Left renal pelvis (tissue), 4 donors: ENCODE data around the gene CNPY4. TPM values are rescaled to one million over a fixed set of nuclear protein-coding genes. Genes with fewer than 3 reads are reported as not detected.
"Not testable (repeated sequence)": the region's sequence is repeated elsewhere in the genome, so short reads cannot be mapped to it uniquely, and the experiment has no call there.

ENCODE experiments used
- DNase-seq, 4 donors: peaks; one replicate each; pipeline ENCODE4 v3.0.0-alpha.2; 2013; ENCODE audit warnings: low read depth in 4 of 4, low spot score in 3 of 4
- polyA plus RNA-seq, 4 donors: library from polyadenylated mRNA; unstranded; fragments of 120-200 nt; gene quantifications; one replicate each; pipeline ENCODE4 v1.2.1, GENCODE V29; 2013; ENCODE audit not compliant: insufficient read length in 4 of 4

The CNPY4 gene
- polyA plus RNA-seq, 4 donors = 40.7 to 90.5 (median 45.0) TPM

DNA sequence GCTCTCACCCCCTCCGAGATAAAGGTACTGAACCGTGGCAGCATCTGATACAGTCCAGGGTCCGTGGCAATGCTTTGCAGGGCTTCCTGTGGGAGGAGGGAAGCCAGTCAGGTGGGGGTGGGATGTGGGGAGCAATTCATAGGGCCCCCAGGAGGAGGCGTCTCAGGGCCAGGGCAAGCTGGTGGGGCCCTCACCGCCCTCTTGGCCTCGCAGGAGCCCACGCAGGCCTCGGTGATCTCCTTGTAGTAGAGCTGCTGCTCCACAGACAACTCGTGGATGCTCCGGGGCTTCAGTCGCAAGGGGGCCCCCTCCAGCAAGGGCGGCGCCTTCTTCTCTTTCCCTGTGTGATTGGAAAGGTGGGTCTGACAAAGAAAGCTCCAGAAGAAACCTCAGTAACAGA lies 7.5 kb upstream of the CNPY4 start:
- DNase-seq = no peak

DNA sequence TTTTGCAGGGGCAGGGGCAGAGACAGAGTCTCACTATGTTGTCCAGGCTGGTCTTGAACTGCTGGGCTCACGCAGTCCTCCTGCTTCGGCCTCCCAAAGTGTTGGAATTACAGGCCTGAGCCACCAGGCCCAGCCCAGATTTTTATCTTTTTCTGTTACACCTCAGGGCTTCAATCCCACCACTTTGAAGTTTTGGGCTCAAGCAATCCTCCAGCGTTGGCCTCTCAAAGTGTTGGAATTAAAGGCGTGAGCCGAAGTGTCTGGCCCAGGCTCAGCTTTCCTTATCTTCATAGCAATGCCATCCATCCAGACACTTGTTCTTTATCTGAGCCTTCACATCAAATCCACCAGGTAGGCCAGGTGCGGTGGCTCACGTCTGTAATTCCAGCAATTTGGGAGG lies 4.4 kb upstream of the CNPY4 start:
- no peak for DNase-seq

- DNase-seq = no peak
Measured at GRCh38 chr7:100118388-100119071, 904 bp upstream of the CNPY4 start.

DNA sequence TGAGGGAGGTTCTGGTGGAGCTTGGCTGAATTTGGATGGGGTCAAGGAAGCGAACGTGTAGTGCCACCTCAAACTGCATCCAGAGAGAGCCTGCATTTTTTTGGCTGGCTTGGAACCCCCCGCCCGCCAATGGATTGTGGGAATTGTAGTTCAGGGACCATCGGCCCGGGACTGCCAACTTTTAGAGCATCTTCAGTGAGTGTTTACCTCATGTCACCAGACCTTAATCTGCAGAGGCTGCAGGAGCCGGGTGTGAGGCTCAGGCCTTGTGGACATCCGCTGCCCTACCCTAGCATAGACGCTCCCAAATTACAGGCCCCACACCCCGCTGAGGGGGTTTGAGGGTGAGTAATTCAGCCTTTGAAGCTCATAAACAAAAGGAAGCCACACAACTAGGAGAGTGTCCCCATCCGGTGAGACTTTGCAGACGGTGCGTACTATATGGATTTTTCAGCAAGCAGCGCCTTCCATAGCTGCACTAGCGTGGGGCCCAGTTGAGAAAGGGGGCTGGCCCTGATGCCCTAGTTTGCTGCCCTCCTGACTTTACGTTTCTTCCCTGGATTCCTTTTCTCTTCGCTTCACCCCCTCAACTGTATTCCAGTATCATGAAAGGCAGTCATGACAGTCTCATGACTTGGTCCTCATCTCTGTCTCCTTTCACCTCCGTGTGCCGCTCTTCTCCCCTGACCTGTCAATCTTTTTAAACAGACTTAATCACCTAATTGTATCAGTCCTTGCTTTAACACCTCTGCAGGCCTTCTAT lies 717 bp downstream of the CNPY4 start:
- no peak for DNase-seq

- DNase-seq = no peak
Measured at GRCh38 chr7:100120733-100121036, 1.3 kb downstream of the CNPY4 start.

GRCh38 chr7:100122067-100122466 lies 2.6 kb downstream of the CNPY4 start:
- DNase-seq = no peak

DNA sequence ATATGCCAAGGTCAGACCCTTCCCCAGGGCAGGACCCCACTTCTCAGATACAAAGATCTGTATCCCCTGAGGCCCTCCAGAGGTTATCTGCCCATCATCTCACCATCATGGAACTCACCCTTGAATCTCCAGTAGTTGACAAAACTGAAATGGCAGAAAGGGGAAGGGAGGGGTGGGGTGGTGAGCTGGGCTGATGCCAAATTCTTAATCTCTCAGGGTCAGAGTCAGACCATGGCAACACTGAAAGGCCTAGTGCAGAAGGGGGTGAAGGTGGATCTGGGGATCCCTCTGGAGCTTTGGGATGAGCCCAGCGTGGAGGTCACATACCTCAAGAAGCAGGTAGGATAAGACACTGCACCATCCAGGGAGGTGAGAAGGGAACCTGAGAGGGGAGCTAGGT lies 3.1 kb downstream of the CNPY4 start:
- no peak for DNase-seq

GRCh38 chr7:100124301-100125230 lies 5.1 kb downstream of the CNPY4 start:
- no peak for DNase-seq

DNA sequence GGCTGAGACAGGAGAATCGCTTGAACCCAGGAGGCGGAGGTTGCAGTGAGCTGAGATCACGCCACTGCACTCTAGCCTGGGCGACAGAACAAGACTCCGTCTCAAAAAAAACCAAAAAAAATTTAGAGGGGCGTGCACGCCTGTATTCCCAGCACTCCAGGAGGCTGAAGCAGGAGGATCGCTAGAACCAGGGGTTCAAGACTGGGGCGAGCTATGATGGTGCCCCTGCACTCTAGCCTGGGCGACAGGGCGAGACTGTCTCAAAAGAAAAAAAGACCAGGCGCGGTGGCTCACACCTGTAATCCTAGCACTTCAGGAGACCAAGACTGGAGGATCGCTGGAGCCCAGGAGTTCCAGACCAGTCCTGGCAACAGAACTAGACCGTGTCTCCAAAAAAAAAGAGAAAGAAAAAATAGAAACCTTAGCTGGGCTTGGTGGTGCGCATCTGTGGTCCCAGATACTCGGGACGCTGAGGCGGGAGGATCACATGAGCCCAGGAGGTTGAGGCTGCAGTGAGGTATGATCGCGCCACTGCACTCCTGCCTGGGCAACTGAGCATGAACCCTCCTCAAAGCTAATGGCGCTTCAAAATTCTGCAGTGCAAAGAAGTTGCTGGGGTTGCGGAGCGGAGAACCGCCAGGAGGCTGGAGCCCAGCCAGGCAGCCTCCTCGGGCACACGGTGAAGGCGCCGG lies 7.0 kb downstream of the CNPY4 start:
- DNase-seq = no peak

DNA sequence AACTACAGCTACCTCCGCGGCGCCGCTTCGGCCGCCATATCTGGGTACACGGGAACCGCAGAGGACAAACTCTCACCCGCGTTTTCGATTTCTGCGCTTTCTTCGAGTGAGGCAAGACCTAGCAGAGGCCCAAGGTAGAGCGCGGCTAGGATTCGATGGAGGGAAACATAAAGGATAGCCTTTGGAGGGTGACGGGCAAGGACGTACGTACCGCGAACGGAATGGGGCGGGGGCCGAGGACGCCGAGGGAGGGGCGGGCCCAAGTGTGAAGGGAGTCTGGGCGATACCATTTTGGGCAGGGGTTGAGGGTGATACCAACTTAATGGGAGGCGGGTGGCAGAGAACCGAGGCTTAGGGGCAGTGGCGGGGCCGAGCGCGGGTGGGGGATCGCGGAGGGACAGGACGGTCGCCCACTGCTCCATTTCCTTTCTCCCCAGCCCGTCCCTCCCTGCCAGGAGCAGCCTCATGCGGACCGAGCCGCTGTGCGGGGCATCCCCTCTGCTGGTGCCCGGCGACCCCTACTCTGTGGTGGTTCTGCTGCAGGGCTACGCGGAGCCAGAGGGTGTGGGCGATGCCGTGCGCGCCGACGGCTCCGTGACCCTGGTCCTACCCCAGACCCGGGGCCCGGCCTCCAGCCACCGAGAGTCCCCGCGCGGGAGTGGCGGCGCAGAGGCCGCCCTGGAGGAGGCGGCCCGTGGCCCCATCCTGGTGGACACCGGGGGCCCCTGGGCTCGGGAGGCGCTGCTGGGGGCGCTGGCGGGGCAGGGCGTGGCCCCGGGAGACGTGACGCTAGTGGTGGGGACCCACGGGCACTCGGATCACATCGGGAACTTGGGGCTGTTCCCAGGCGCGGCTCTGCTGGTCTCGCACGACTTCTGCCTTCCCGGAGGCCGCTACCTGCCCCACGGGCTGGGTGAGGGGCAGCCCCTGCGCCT lies 7.8 kb downstream of the CNPY4 start, which contains the start of gene MBLAC1:
MBLAC1 (plus strand) TSS at position 37 of the 935 bp plus-strand sequence; CDS start at position 466, 429 bp downstream.
- peak; percentile 89 to 93 (median 92) for DNase-seq

DNA sequence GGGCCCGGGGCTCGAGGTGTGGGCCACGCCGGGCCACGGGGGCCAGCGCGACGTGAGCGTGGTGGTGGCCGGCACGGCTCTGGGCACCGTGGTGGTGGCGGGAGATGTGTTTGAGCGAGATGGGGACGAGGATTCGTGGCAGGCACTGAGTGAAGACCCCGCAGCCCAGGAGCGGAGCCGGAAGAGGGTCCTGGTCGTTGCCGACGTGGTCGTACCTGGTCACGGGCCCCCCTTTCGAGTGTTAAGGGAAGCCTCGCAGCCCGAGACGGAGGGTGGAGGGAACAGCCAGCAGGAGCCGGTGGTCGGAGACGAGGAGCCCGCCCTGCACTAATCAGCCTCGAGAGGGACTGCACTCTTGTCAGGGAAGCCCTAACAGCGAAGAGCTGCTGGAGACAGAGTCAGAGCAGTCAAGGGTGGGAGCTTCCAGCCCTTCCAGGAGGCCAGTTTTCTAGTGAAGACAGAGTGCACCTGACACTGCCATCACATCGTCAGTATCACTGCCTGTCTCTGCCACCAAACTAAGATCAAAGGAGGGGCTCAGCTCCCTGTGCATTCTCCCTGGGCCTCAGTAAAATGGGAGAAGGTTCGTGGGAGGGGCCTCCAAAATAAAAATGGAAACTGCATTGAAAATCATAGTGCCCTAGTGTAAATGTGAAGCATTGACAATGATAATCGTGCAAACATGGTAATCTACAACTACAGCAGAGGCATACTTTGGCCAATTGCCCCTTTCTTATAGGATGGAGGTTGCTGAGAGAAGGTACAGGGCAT lies 8.6 kb downstream of the CNPY4 start:
- DNase-seq = no peak

GRCh38 chr7:100128637-100128963 lies 9.2 kb downstream of the CNPY4 start:
- DNase-seq = no peak

- DNase-seq = not testable (repeated sequence)
Measured at GRCh38 chr7:100130220-100130607, 10.8 kb downstream of the CNPY4 start.

- no peak for DNase-seq
Measured at GRCh38 chr7:100130608-100131453, 11.4 kb downstream of the CNPY4 start.

DNA sequence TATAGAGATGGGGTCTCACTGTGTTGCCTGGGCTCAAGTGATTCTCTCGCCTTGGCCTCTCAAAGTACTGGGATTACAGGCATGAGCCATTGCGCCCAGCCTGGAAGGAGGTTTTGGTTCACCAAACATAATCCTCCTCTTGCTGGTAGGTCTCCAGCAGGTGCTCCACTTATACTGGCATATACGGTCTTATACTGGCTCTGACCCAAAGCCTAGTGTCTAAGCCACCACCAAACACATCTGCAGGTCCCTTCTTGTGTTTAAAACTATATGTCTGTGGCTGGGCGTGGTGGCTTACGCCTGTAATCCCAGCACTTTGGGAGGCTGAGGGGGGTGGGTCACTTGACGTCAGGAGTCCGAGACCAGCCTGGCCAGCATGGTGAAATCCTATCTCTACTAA lies 12.7 kb downstream of the CNPY4 start:
- DNase-seq = no peak

DNA sequence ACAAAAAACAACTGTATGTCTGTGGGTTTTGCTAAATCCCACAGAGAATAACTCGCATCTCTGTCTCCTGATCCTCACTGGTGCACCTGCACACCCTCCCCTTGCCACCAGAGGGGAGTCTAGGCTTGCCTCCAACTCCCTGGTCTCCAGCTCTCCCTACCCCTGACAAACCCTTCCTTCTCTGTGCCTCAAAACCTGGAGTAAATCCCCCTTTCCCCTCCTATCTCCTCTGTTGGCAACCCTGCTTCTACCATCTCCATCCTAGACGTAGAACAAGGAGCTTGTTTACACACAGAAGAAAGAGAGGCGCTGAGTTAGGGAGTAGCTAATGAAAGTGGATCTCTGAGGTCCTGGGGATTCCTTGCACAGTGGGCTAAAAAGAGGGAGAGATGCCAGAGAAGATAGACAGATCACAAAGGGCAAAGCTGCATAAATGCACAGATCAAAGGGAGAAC lies 13.3 kb downstream of the CNPY4 start:
- DNase-seq = no peak

DNA sequence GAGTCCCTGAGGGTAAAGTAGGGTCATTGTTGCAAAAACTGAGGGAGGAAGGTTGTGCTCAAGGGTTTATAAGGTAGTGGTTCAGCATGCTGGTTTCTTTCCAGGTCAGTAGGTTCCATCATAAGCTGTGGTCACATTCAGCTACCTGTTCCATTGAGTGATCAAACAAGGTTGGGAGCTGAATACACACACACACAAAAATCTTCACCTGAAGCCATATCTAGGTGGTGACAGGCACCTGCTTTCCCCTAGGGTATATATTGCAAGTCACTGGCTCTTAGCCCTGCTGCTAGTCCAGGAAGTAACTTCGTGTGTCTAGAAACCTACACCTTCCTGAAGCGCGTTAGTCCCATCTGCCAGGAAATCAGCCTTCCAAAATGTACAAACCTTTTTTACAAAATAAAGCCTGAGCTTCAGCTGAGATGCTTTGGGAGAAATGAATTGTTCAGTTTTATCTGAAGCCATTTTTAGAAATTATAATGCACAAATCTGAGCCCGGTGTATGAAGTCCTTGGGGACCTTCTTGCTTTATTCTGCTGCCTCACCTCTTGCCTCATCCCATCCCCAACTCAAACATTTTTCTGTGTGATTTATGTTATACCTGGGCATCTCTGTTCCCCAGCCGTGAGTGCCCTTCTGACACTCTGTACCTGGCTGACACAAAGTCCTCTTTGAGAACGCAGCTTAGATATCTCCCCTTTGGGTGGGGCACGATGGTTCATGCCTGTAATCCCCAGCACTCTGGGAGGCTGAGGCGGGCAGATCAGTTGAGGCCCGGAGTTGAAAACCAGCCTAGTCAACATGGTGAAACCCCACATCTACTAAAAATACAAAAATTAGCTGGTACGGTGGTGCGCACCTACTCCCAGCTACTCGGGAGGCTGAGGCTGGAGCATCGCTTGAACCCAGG lies 18.7 kb downstream of the CNPY4 start:
- no peak for DNase-seq
